GM21360 (cell line): Measurements from ENCODE around the gene OGFR.

Source experiments
- ATAC-seq: cut with Tn5 transposase; IDR thresholded peaks from one replicate; pipeline ENCODE4 v1.9.1; 2021; ENCODE audit warnings: mild to moderate bottlenecking, moderate library complexity; ENCODE audit not compliant: unreplicated experiment

The OGFR gene, protein sequence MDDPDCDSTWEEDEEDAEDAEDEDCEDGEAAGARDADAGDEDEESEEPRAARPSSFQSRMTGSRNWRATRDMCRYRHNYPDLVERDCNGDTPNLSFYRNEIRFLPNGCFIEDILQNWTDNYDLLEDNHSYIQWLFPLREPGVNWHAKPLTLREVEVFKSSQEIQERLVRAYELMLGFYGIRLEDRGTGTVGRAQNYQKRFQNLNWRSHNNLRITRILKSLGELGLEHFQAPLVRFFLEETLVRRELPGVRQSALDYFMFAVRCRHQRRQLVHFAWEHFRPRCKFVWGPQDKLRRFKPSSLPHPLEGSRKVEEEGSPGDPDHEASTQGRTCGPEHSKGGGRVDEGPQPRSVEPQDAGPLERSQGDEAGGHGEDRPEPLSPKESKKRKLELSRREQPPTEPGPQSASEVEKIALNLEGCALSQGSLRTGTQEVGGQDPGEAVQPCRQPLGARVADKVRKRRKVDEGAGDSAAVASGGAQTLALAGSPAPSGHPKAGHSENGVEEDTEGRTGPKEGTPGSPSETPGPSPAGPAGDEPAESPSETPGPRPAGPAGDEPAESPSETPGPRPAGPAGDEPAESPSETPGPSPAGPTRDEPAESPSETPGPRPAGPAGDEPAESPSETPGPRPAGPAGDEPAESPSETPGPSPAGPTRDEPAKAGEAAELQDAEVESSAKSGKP

DNA sequence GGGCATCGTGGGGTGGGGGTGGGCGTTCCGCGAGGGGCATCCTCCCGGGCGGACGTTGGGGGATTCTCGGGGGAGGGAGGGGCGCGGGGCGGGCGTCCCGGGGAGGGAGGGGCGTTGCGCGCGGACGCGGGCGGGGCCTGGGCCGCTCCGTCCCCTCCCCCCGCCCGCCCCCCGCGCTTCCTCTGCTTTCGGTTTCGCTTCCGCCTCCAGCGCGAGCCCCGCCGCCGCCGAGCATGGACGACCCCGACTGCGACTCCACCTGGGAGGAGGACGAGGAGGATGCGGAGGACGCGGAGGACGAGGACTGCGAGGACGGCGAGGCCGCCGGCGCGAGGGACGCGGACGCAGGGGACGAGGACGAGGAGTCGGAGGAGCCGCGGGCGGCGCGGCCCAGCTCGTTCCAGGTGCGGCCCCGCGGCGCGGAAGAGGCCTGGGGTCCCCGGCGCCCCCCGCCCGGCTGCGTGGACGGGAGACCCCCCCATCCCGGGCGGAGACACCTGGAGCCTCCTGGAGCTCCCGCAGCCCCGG, at the start of gene OGFR:
TSS of gene OGFR (plus strand) at position 209 of the 528 bp plus-strand sequence. CDS start at position 234, 25 bp downstream.
- no peak for ATAC-seq

DNA sequence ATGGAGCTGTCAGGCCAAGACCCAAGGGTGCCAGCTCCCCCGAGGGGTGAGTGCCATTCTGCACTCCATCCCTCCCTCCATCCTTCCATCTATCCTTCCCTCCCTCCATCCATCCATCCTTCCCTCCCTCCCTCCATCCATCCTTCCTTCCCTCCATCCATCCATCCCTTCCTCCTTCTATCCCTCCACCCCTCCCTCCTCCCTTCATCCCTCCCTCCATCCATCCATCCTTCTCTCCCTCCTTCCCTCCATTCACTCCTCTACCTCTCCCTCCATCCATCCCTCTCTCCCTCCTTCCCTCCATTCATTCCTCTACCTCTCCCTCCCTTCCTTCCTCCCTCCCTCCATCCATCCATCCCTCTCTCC, 49.7 kb upstream of the OGFR start:
- no peak for ATAC-seq

DNA sequence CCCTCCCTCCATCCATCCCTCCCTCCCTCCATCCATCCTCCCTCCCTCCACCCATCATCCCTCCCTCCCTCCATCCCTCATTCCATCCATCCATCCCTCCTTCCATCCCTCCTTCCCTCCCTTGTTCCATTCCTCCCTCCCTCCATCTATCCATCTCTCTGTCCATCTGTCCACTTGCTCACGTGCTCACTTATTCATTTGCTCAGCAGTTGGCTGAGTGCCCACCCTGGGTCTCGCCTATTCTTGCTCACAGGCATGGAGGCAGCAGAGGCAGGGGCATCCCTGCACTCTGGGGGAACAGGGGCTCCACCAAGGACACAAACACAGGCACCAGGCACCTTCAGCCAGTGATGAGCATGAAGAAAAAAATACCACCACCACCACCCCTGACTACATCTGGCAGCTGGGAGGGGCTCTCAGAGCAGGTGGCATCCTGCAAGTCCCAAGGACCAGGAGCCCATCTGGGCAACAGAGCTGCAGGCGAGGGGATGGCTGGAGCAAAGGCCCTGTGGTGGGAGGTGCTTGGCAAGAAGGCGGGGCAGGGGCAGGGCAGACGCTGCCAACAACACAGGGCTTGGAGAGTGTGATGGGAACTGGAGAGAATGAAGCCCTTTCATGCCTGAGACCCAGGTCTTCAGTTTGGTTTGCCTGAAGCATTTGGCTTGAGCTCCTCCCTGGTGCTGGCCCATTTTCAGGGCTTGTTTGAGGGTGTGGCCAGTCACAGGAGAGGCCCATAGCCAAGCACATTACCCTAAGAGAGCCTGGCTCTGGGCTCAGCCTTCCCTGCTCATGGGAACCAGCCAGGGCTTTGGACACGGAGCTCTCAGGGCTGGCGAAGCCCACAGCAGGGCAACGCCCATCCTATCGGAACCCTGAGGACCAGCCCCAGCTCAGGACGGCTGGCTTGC, 48.6 kb upstream of the OGFR start:
- ATAC-seq, result no peak

DNA sequence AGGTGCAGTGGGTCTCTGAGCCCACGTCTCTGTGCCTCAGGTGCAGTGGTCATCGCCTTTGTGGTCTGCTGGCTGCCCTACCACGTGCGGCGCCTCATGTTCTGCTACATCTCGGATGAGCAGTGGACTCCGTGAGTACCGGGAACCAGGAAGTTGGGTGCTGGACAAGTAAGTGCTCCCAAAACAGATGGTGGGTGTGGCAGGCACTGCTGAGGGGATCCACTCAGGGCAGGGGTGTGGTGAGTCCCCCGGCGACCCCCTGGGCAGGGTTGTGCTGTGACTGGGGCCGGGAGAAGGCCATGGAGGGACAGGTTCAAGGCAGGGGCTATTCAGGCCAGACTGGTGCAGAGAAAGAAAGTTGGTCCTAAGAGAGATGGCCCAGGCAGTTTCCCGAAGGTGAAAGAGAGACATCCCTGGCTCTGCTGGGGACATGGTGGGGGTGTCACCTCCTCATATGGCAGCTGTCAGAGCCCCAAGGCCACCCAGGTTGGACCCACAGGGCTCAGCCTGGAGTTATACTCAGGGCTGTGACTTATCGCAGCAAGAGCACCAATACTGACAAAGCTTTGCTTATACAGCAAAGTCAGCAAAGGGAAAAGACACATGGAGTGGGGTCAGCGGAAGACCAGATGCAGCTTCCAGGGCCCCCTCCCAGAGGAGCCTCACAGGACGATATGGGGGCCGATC, 46.3 kb upstream of the OGFR start:
- ATAC-seq, result no peak

DNA sequence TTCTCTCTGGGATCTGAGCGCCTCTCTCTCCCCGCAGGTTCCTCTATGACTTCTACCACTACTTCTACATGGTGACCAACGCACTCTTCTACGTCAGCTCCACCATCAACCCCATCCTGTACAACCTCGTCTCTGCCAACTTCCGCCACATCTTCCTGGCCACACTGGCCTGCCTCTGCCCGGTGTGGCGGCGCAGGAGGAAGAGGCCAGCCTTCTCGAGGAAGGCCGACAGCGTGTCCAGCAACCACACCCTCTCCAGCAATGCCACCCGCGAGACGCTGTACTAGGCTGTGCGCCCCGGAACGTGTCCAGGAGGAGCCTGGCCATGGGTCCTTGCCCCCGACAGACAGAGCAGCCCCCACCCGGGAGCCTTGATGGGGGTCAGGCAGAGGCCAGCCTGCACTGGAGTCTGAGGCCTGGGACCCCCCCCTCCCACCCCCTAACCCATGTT, 44.6 kb upstream of the OGFR start:
- no peak for ATAC-seq

DNA sequence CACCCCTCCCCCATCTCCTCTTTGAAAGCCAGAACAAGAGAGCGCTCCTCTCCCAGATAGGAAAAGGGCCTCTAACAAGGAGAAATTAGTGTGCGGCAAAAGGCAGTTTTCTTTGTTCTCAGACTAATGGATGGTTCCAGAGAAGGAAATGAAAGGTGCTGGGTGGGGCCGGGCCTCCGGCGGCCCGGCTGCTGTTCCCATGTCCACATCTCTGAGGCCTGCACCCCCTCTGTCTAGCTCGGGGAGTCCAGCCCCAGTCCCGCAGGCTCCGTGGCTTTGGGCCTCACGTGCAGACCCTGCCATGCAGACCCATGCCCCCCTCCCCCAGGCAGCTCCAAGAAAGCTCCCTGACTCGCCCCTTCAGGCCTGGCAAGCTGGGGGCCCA, 44.2 kb upstream of the OGFR start:
- no peak for ATAC-seq

DNA sequence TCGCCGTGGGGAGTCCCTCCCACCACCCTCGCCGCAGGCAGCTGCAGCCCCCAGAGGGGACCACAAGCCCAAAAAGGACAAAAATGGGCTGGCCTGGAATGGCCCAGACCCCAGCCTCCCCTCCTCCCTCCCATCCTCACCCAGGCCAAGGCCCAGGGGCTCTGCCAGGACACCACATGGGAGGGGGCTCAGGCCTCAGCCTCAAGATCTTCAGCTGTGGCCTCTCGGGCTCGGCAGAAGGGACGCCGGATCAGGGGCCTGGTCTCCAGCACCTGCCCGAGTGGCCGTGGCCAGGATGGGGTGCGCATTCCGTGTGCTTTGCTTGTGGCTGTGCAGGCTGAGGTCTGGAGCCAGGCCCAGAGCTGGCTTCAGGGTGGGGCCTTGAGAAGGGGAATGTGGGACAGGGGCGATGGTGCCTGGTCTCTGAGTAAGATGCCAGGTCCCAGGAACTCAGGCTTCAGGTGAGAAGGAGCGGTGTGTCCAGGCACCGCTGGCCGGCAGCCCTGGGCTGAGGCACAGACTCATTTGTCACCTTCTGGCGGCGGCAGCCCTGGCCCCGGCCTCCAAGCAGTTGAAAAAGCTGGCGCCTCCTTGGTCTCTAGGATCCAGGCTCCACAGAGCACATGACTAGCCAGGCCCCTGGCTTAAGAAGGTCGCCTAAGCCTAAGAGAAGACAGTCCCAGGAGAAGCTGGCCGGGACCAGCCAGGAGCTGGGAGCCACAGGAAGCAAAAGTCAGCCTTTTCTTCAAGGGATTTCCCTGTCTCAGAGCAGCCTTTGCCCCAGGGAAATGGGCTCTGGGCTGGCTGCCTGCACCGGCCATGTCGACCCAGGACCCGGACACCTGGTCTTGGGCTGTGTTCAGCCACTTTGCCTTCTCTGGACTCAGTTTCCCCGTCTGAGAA, 43.5 kb upstream of the OGFR start:
- ATAC-seq, result no peak

DNA sequence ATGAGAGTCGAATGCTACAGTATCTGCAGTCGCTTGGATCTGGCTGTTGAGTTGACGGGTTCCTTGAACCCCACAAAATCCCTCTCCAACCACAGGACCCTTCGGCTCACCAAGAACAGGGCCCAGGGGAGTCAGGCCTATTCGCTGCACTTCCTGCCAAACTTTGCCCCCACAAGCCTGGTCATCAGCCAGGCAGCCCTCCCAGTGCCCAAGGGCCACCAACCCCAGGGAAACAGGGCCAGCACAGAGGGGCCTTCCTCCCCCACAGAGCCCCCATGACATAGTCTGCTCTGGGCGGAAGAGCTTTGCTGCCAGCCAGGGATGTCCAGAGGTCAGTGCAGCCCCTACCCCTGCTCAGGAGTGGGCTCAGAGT, 42.9 kb upstream of the OGFR start:
- no peak for ATAC-seq

DNA sequence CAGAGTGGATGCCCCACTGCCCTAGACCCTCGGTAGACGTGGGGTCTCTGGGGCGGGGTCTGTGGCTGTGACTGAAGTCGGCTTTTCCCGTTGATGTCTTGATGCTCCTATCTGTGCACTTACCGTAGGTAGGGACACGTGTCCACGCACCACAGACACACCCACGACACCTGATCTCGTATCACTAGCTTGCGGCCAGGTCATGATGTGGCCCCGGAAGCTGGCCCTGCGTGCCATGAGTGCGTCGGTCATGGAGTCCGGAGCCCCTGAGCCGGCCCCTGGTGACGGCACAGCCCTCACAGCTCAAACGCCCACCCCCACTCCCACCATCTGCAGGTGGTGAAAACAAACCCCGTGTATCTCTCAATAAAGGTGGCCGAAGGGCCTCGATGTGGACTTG, 42.3 kb upstream of the OGFR start:
- ATAC-seq, result no peak

DNA sequence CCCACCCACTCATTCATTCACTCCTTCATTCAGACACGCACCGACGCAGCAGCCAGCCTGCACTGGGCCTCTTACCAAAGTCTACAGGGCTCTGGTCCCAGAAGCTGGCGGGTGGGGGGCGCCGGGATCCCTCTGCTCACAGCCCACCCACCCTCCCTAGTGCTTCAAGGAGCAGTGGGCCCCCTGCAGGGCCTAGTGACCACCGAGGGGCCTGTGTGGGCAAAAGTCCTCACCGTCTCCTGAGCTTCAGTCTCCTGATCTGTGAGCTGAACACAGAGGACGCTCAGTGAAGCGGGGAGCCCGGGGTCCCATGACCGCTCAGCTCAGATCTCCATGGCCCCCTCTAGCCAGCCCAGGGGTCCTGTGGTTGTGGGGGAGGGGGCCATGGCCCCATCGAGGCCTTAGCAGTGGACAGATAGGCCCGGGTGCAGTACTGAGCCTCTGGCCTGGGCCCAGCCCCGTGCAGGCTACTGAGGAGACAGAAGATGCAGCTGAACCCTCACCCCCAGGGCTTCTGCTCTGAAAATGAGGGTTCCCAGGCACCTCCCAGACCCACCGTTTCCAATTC, 41.8 kb upstream of the OGFR start:
- ATAC-seq, result no peak

DNA sequence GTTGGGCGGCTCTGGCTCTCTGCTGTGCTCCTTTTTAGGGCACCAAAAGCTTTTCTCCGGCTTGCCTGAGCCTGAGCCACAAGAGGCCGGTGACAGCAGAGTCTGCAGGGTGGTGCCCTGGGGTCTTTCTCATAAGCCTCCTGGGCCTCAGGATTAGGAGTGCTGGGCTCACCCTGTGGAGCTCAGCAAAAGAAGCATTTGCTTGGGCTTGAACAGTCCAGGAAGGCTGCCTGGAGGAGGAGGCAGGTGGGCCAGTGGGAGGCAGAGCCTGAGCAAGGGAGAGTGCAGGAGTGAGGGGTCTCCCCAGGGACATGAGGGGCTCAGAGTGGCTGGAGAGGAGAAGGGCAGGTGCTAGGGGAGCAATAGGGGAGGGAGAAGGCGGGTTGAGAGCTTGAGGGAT, 41.2 kb upstream of the OGFR start:
- ATAC-seq, result no peak

DNA sequence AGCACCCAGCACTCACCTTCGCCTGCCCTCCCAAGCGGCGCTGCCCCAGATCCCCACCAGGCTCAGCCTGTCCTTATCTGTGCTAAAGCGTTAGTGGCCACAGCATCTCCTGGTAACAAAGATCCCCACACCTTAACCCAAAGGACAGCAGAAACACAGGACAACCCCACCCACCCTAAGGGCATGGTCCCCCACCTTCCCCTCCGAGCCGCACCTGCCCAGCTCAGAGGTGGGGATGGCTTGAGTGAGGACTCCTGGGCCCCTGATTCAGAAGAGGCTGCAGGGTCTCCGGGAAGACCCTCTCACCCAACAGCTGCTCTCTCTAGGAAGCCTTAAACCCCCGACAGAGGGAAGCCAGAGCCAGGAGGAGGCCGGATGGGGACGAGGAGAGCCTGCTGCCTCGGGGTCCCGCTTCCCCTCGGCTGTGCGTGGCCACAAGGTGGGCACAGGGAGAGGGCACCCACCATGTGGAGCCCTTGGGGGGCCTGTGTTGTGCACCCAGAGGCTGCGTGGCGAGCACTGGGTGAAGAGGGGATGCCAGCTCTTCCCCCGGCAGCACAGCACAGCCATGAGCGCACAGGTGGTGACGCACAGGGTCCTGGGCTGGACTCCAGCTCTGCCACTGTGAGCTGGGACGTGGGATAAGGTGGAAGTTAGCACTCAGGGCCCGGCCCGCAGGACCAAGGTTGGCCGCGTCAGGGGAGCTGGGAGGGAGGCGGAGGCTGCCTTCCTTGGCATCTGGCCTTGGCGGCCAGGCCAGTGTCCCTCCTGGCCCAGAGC, 40.3 kb upstream of the OGFR start:
- ATAC-seq, result no peak

DNA sequence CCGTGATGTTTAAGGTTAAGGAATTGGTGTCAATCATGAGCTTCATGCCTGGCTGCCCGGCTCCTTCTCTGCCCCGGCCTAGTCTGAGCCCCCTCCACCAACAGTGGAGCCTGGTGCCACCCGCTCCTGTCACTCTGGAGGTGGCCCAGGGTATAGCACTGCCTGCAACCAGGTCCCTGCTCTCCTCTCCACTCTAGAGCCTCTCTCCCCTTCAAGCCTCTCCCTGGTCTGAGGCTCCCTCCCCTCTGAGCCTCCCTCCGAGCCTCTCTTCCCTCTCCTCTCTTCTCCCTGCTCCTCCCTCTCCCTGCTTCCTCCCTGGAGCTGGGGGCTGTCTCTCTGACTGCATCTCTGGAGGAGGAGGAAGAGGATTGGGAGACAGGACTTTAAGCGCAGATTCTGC, 39.6 kb upstream of the OGFR start:
- no peak for ATAC-seq

DNA sequence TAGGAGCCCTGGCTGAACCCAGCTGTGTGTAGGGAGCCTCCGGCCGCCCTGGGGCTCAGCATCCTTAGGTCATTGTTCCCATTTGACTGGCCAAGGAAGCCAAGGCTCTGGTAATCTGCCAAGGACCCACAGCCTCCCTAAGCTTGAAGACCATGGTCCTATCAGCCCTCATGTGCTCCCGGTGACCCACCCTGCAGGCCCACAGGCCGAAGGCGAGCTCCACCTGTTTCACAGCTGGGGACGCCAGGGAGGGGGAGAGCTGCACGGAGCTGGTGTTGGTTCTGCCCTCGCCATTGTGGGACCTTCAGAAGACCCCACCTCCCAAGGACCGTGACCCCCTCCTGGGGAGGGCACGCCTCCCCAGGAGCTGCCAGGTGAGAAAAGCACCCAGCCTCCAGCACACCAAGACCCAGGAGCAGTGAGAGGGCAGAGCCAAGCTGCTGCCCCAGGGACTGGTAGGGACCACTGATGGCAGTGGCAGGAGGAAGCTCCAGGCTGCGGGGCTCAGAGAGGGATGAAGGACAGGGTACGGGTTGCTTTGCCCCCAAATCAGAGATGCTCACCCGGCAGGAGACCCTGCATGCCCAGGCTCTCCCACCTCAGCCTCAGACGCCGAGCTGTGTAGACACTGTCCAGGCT, 39.1 kb upstream of the OGFR start:
- ATAC-seq, result no peak

DNA sequence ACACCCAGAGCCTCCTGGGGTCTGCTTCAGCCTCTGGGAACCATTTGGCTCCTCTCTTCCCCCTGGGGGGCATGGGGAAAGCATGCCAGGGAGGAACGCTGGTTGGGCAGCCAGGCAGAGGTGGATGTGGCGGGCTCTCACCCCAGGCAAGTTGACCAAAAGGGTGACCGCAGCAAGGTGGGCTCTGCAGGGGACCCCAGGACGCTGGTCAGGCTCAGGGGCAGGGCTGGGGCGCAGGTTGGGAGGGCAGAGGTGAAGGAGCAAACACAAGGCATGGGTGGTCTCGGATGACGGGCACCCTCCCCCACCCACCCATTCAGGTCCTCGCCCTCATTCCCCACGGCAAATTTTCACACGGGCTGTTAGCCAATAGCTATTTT, 38.6 kb upstream of the OGFR start:
- ATAC-seq, result no peak

DNA sequence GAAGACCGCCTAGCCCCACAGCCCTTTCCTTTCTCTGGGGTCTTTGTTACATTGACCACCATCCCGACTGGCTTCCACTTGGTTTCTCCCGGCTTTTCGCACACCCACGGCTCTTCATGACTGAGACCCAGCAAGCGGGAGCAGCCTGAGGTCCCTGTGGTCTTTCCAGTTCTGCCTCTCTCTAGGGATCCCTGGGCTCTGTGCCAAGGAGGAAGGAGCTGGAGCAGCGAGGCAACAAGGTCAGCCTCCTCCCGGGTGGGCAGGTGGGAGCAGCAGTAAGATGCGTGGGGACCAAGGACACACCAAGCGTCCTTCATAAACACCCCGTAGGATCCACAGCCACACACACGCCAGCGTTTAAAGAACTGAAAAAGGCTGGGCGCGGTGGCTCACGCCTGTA, 37.9 kb upstream of the OGFR start:
- ATAC-seq, result no peak

DNA sequence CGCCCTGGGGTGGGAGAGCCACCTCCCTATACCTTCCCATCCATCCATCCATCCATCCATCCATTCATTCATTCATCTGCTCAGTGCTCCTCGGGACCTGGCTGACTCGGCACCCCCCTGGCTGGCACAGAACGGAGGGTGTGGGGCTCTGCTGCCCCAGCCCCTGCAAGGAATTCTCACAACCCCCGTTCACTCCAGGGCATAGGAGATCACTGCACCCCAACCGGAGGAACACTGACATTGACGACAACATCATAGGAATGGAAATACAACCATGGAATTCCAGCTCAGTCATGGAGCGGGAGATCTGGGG, 36.4 kb upstream of the OGFR start:
- no peak for ATAC-seq

DNA sequence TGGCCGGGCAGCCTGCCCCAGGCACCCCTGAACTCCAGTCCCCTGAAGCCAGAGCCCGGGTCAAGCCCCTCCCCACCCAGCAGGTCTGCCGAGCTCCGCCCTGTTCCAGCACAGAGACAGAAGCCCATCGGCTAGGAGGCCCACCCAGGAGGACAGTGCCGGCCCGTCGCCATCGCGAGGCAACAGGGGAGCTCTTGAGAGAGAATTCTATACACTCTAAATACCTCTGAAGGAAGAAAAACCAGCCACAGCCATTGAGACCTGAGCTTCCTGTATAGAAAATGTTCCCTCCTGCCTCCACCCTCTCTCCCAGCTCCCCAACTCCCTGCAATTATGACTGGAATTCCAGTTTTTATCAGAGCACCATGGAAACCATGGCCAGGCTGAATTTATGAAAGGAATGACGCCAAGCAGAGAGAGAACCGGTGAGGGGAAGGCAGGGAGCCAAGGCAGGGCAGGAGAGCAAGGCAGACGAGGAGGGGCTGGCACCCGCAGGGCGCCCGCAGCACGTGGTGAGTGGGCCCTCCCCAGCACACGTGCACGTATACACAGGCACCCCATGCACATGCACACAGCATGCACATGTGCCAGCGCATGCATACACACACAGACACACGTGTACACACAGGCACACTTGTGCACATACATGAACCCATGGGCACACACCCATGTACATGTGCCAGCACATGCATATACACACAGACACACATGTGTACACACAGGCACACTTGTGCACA, 35.9 kb upstream of the OGFR start:
- ATAC-seq, result no peak
